ENCODE data around the gene SLC37A4. TPM values are rescaled to one million over a fixed set of nuclear protein-coding genes. Genes with fewer than 3 reads are reported as not detected.

Gene SLC37A4
- total RNA-seq, 1 experiment from 2014 or later = 49.3 TPM

- intact Hi-C loops (cut with micrococcal nuclease; ENCODE audit: unreplicated experiment) = loop anchor here (5.0 kb wide), 1 partner anchor 87 kb away; the partner anchor contains the start of gene DPAGT1
- Histone ChIP-seq H3K4me1 (ENCODE audit: insufficient read depth, low read length, poor library complexity, severe bottlenecking) (peaks cover 14% of the 10 kb centered on the region), H3K9me3 (ENCODE audit: low read depth, low read length, poor library complexity, severe bottlenecking) (no peaks in the 10 kb centered on the region), H3K27me3 (replicated peaks; ENCODE audit: insufficient read depth, low read depth, low read length, poor library complexity) (no peaks in the 10 kb centered on the region), H3K36me3 (ENCODE audit: insufficient read depth, low read length, poor library complexity, severe bottlenecking) (peaks cover 60% of the 10 kb centered on the region), H3K27ac (ENCODE audit: low read depth, low read length, poor library complexity, severe bottlenecking) (no peak overlapping the region), H3K4me3 (ENCODE audit: low read depth, low read length, poor library complexity, severe bottlenecking) (no peak overlapping the region)
- TF ChIP-seq CTCF (conservative IDR thresholded peaks at IDR 0.05; ENCODE audit: low read depth, low read length) (peak; percentile 22; the same call in 1 of the 2 replicates), EZH2 (IDR thresholded peaks at IDR 0.05; ENCODE audit: borderline replicate concordance, low read depth, low read length, poor library complexity, severe bottlenecking) (no peak)
- no peak for DNase-seq (ENCODE audit: low spot score)
- BruUV-seq (replicated peaks) = no TSS peak
- ChIA-PET CTCF (interaction anchor here (0.7 kb wide), 1 partner anchor 366 kb away, joined by 3 read pairs; no protein-coding TSS in a partner anchor), POLR2A (ENCODE audit: low non-redundant PET) (no interaction called here)
Observed at GRCh38 chr11:119015054-119015611, 15.5 kb downstream of the SLC37A4 start.

DNA sequence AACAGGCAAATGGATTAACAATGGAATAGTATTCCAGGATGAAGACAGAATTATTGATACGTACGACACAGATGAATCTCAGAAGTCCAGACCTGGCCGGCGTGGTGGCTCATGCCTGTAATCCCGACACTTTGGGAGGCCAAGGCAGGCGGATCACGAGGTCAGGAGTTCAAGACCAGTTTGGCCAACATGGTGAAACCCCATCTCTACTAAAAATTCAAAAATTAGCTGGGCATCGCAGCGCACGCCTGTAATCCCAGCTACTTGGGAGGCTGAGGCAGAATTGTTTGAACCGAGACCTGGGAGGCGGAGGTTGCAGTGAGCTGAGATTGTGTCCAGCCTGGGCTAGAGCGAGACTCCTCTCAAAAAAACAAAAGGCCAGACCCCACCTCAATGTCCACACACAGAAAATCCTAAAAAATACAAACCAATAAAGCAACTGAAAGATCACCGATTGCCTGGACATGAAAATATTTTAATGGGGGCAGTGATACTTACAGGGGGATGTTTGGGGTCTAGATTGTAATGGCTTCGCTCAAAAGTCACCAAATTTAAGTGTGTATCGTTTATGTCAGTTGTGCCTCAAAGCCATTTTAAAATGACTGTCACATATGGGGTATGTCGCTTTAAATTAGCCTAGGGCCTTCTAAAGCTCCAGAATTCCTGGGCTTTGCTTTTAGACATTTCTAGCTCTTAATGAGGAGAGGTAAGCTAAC, 16.3 kb downstream of the SLC37A4 start:
- peaks cover 60% of the 10 kb centered on the region for H3K36me3 ChIP-seq (ENCODE audit: insufficient read depth, low read length, poor library complexity, severe bottlenecking)
- no peak overlapping the region for H3K27ac ChIP-seq (ENCODE audit: low read depth, low read length, poor library complexity, severe bottlenecking)
- ChIA-PET POLR2A (ENCODE audit: low non-redundant PET) (no interaction called here), CTCF (no interaction called here)
- H3K4me3 ChIP-seq (ENCODE audit: low read depth, low read length, poor library complexity, severe bottlenecking) = no peak overlapping the region
- no peak for DNase-seq (ENCODE audit: low spot score)
- H3K4me1 ChIP-seq (ENCODE audit: insufficient read depth, low read length, poor library complexity, severe bottlenecking) = peaks cover 8% of the 10 kb centered on the region
- BruUV-seq (replicated peaks) = no TSS peak
- TF ChIP-seq CTCF (conservative IDR thresholded peaks at IDR 0.05; ENCODE audit: low read depth, low read length) (no peak), EZH2 (IDR thresholded peaks at IDR 0.05; ENCODE audit: borderline replicate concordance, low read depth, low read length, poor library complexity, severe bottlenecking) (no peak)
- intact Hi-C loops (cut with micrococcal nuclease; ENCODE audit: unreplicated experiment) = loop anchor here (5.0 kb wide), 1 partner anchor 52 kb away; no protein-coding TSS in a partner anchor
- no peaks in the 10 kb centered on the region for H3K9me3 ChIP-seq (ENCODE audit: low read depth, low read length, poor library complexity, severe bottlenecking)
- no peaks in the 10 kb centered on the region for H3K27me3 ChIP-seq (replicated peaks; ENCODE audit: insufficient read depth, low read depth, low read length, poor library complexity)

GRCh38 chr11:119012629-119013170, 18.0 kb downstream of the SLC37A4 start:
- ChIA-PET POLR2A (ENCODE audit: low non-redundant PET) (interaction anchor here (0.5 to 0.7 kb wide), 2 partner anchors 44 to 72 kb away, joined by 4 to 16 read pairs; no protein-coding TSS in a partner anchor), CTCF (no interaction called here)
- no peak overlapping the region for H3K4me3 ChIP-seq (ENCODE audit: low read depth, low read length, poor library complexity, severe bottlenecking)
- H3K27me3 ChIP-seq (replicated peaks; ENCODE audit: insufficient read depth, low read depth, low read length, poor library complexity) = no peaks in the 10 kb centered on the region
- no TSS peak for BruUV-seq (replicated peaks)
- H3K4me1 ChIP-seq (ENCODE audit: insufficient read depth, low read length, poor library complexity, severe bottlenecking) = peaks cover 8% of the 10 kb centered on the region
- H3K27ac ChIP-seq (ENCODE audit: low read depth, low read length, poor library complexity, severe bottlenecking) = no peak overlapping the region
- TF ChIP-seq CTCF (conservative IDR thresholded peaks at IDR 0.05; ENCODE audit: low read depth, low read length) (no peak), EZH2 (IDR thresholded peaks at IDR 0.05; ENCODE audit: borderline replicate concordance, low read depth, low read length, poor library complexity, severe bottlenecking) (no peak)
- intact Hi-C loops (cut with micrococcal nuclease; ENCODE audit: unreplicated experiment) = loop anchor here (5.0 kb wide), 1 partner anchor 50 kb away; no protein-coding TSS in a partner anchor
- DNase-seq (ENCODE audit: low spot score) = no peak
- H3K9me3 ChIP-seq (ENCODE audit: low read depth, low read length, poor library complexity, severe bottlenecking) = no peaks in the 10 kb centered on the region
- peaks cover 59% of the 10 kb centered on the region for H3K36me3 ChIP-seq (ENCODE audit: insufficient read depth, low read length, poor library complexity, severe bottlenecking)
